Measurements from ENCODE around the gene TMED8. TPM values are rescaled to one million over a fixed set of nuclear protein-coding genes. Genes with fewer than 3 reads are reported as not detected.
A peak's percentile ranks its signal among the peaks of the same experiment; 100 is the strongest.

TMED8 gene
- total and polyA plus RNA-seq, 4 experiments from 2014 or later = 2.5 to 8.6 (median 5.9) TPM

DNA sequence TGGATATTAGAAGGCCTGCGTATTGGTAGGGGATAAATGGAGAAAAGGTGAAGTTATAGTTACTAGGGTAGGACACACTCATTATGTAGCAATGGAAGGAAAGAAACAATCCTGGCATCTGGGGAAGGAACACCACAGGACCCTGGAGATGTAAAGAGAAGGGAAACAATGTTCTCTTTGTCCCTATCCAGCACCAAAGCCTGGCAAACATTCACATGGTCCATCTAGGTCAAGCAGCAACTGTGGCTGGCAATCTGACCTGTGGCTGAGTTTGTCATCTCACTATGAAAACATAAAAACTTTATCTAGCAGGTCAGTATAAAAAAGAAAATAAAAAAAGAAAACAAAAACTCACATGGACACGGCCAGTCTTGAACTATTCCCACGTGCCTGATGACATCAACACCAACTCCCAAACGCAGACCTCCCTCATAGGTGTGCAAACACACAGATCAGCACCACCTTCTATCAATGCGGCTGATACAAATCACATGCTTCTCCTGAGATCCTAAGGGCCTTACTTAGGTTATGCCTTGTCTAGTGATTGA is 58.8 kb downstream of the TMED8 start:
- Histone ChIP-seq H3K4me1 (ENCODE audit: insufficient read depth, low read length) (peaks cover 12% of the 10 kb centered on the region), H3K9me3 (ENCODE audit: control insufficient read depth in 1 of 2, low read length in 2 of 2) (no peaks in the 10 kb centered on the region), H3K36me3 (ENCODE audit: insufficient read depth, low read length) (no peaks in the 10 kb centered on the region), H3K27me3 (ENCODE audit: insufficient read depth, low read length) (no peaks in the 10 kb centered on the region), H3K4me3 (ENCODE audit: low read length in 2 of 2) (no peak overlapping the region), H3K27ac (ENCODE audit: low read depth, low read length) (no peak overlapping the region)
- POLR2A ChIA-PET (ENCODE audit: partially characterized antibody) = no interaction called here
- Mint-ChIP-seq H3K36me3 (peaks cover 0 to 9% of the 10 kb centered on the region in 2 donors), H3K4me3 (no peak overlapping the region), H3K27me3 (no peaks in the 10 kb centered on the region), H3K27ac (no peak overlapping the region), H3K4me1 (peaks cover 8 to 27% (median 14%) of the 10 kb centered on the region in 4 donors), H3K9me3 (no peaks in the 10 kb centered on the region)
- intact Hi-C loops (cut with micrococcal nuclease) = loop anchor here (5.0 kb wide), 1 partner anchor 181 kb away; no protein-coding TSS in a partner anchor
- DNase-seq = no peak
- CTCF ChIA-PET (ENCODE audit: partially characterized antibody) = no interaction called here

DNA sequence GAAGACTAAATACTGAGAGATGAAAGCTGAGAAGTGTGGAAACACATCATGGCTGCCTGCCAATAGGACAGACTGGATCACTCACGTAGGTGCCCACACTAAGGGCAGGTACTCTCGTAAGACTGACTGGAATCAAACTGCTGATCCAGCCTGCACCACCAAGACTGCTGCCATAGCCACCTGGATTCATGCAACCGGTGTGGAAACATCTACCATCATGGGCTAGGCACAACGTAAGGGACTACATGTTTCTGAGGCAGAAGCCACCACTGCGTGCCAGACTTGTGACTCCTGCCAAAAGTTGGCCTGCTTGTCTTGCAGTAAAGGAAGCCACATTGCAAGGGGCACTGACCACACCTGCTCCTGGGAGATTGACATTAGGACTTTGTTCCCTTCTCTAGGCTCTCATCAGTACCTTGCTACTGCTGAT is 60.0 kb downstream of the TMED8 start:
- intact Hi-C loops (cut with micrococcal nuclease) = loop anchor here (1.0 to 5.0 kb wide), 5 partner anchors 16 to 445 kb away; no protein-coding TSS in a partner anchor
- no peak overlapping the region for H3K4me3 Mint-ChIP-seq
- H3K4me1 ChIP-seq (ENCODE audit: insufficient read depth, low read length) = peaks cover 6% of the 10 kb centered on the region
- peak overlapping the region in 1 of 7 donors; percentile 13 for H3K27ac Mint-ChIP-seq
- H3K27me3 ChIP-seq (ENCODE audit: insufficient read depth, low read length) = no peaks in the 10 kb centered on the region
- no peak for DNase-seq
- POLR2A ChIA-PET (ENCODE audit: partially characterized antibody) = interaction anchor here (0.6 to 1.3 kb wide), 2 partner anchors 10 to 193 kb away, joined by 3 to 4 read pairs; no protein-coding TSS in a partner anchor
- CTCF ChIA-PET (ENCODE audit: partially characterized antibody) = interaction anchor here (0.6 to 4.1 kb wide), 25 partner anchors 8 to 454 kb away, joined by 3 to 70 read pairs (median 10); partner anchors contain the start of genes CIPC, SAMD15 and TMED8
- no peak overlapping the region for H3K4me3 ChIP-seq (ENCODE audit: low read length in 2 of 2)
- no peaks in the 10 kb centered on the region for H3K9me3 ChIP-seq (ENCODE audit: control insufficient read depth in 1 of 2, low read length in 2 of 2)
- H3K9me3 Mint-ChIP-seq = no peaks in the 10 kb centered on the region
- H3K27me3 Mint-ChIP-seq = no peaks in the 10 kb centered on the region
- H3K4me1 Mint-ChIP-seq = peaks cover 4 to 17% (median 8%) of the 10 kb centered on the region in 4 donors
- H3K36me3 Mint-ChIP-seq = peaks cover 0 to 9% of the 10 kb centered on the region in 2 donors
- no peak overlapping the region for H3K27ac ChIP-seq (ENCODE audit: low read depth, low read length)
- H3K36me3 ChIP-seq (ENCODE audit: insufficient read depth, low read length) = no peaks in the 10 kb centered on the region

DNA sequence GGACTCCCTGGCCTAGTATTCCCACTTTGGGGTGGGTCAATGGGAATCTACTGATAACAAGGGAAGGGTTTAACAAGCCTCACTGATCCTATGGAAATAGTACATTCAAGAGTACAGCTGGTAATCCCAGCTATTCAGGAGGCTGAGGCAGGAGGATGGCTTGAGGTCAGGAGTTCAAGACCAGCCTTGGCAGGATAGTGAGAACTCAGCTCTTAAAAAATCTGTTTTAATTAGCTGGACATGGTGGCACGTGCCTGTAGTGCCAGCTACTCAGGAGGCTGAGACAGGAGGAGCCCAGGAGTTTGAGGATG is 60.7 kb downstream of the TMED8 start:
- H3K9me3 ChIP-seq (ENCODE audit: control insufficient read depth in 1 of 2, low read length in 2 of 2) = no peaks in the 10 kb centered on the region
- no peak for DNase-seq
- CTCF ChIA-PET (ENCODE audit: partially characterized antibody) = interaction anchor here (0.7 to 4.1 kb wide), 46 partner anchors 9 to 505 kb away, joined by 3 to 70 read pairs (median 5); partner anchors contain the start of genes CIPC, SAMD15 and TMED8
- POLR2A ChIA-PET (ENCODE audit: partially characterized antibody) = interaction anchor here (1.0 to 1.3 kb wide), 3 partner anchors 9 to 221 kb away, joined by 3 to 4 read pairs (median 3); no protein-coding TSS in a partner anchor
- Mint-ChIP-seq H3K9me3 (no peaks in the 10 kb centered on the region), H3K36me3 (peaks cover 4% of the 10 kb centered on the region in 2 donors), H3K4me3 (peak overlapping the region in 1 of 8 donors; percentile 72), H3K4me1 (peaks cover 4 to 11% (median 6%) of the 10 kb centered on the region in 4 donors), H3K27ac (peak overlapping the region in 1 of 7 donors; percentile 62), H3K27me3 (no peaks in the 10 kb centered on the region)
- H3K27me3 ChIP-seq (ENCODE audit: insufficient read depth, low read length) = no peaks in the 10 kb centered on the region
- intact Hi-C loops (cut with micrococcal nuclease) = loop anchor here (1.0 to 5.0 kb wide), 5 partner anchors 15 to 444 kb away; no protein-coding TSS in a partner anchor
- H3K4me1 ChIP-seq (ENCODE audit: insufficient read depth, low read length) = peaks cover 4% of the 10 kb centered on the region
- no peak overlapping the region for H3K27ac ChIP-seq (ENCODE audit: low read depth, low read length)
- no peaks in the 10 kb centered on the region for H3K36me3 ChIP-seq (ENCODE audit: insufficient read depth, low read length)
- H3K4me3 ChIP-seq (ENCODE audit: low read length in 2 of 2) = no peak overlapping the region

DNA sequence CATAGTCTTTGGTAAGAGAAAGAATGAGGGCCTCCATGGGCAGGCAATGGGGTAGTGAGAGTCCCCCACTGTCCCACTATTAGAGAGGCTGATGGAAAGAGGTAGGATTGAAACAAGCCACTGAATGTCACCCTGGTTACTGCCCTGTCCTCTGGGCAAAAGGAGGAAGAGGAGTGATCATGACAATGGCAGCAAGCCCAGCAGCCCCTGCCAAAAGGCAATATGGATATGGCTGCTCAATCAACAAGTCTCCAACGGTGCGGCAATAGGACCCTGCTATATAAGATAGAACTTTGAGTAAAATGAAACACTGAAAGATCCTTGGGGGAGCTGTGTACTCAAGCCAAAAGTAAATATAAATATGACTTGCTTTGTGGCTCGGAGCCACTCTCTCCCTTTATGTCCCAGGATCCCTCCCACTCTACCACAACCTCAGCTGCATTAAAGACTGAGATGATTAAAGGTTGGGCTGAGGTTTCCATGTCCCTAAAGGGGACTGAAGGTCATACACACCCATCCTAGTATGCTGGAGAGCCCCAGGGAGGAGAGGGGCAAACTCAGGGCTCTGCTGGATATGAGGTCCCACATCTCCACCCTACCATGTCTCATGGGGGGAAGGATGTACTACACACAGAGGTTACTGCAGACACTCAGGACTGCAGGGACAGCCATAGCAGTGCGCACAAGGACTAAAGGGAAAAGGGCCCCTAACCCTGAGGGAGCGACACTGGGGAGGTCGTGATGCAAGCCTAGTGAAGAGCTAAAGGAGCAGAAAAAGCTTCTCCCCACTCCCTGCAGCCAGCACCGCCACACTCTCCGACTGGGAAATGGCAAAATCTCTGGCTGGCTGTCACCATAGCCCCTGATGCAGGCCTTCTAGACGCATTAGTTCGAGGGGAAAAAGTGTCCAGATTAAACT is 62.1 kb downstream of the TMED8 start:
- peaks cover 0 to 1% (median under 1%) of the 10 kb centered on the region in 4 donors for H3K4me1 Mint-ChIP-seq
- H3K27me3 ChIP-seq (ENCODE audit: insufficient read depth, low read length) = no peaks in the 10 kb centered on the region
- intact Hi-C loops (cut with micrococcal nuclease) = loop anchor here (5.0 kb wide), 1 partner anchor 177 kb away; no protein-coding TSS in a partner anchor
- peaks cover under 1% of the 10 kb centered on the region for H3K4me1 ChIP-seq (ENCODE audit: insufficient read depth, low read length)
- H3K36me3 ChIP-seq (ENCODE audit: insufficient read depth, low read length) = no peaks in the 10 kb centered on the region
- CTCF ChIA-PET (ENCODE audit: partially characterized antibody) = interaction anchor here (0.6 to 4.1 kb wide), 21 partner anchors 9 to 504 kb away, joined by 3 to 70 read pairs (median 7); no protein-coding TSS in a partner anchor
- no peak overlapping the region for H3K27ac ChIP-seq (ENCODE audit: low read depth, low read length)
- H3K9me3 Mint-ChIP-seq = no peaks in the 10 kb centered on the region
- H3K27ac Mint-ChIP-seq = no peak overlapping the region
- H3K27me3 Mint-ChIP-seq = no peaks in the 10 kb centered on the region
- H3K36me3 Mint-ChIP-seq = peaks cover 0 to 4% of the 10 kb centered on the region in 2 donors
- H3K9me3 ChIP-seq (ENCODE audit: control insufficient read depth in 1 of 2, low read length in 2 of 2) = no peaks in the 10 kb centered on the region
- no peak overlapping the region for H3K4me3 Mint-ChIP-seq
- no peak for DNase-seq
- H3K4me3 ChIP-seq (ENCODE audit: low read length in 2 of 2) = no peak overlapping the region
- POLR2A ChIA-PET (ENCODE audit: partially characterized antibody) = no interaction called here

DNA sequence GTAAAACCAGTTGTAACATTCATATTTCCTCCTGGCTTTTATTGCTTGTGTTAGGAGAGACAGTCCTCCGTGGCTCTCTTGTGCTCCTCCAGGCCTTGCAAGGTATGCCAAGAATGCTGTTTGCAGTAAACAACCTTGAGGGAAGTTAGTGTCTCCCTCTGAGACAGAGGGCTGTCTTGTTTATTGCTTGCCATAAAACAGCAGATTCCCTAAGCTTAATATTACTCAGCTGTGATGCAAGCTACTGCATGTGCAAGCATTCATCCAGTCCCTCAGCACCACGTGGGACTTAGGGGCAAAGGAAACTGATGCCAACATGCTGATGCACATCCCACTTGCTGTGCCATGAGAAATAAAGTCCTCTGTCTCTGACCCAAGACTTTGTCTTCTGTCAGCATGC is 62.9 kb downstream of the TMED8 start:
- Histone ChIP-seq H3K4me3 (ENCODE audit: low read length in 2 of 2) (no peak overlapping the region), H3K27ac (ENCODE audit: low read depth, low read length) (no peak overlapping the region), H3K36me3 (ENCODE audit: insufficient read depth, low read length) (no peaks in the 10 kb centered on the region), H3K27me3 (ENCODE audit: insufficient read depth, low read length) (no peaks in the 10 kb centered on the region), H3K4me1 (ENCODE audit: insufficient read depth, low read length) (no peaks in the 10 kb centered on the region), H3K9me3 (ENCODE audit: control insufficient read depth in 1 of 2, low read length in 2 of 2) (no peaks in the 10 kb centered on the region)
- Mint-ChIP-seq H3K27me3 (no peaks in the 10 kb centered on the region), H3K4me3 (no peak overlapping the region), H3K27ac (no peak overlapping the region), H3K36me3 (peaks cover 0 to 4% of the 10 kb centered on the region in 2 donors), H3K9me3 (no peaks in the 10 kb centered on the region), H3K4me1 (no peaks in the 10 kb centered on the region)
- intact Hi-C loops (cut with micrococcal nuclease) = no loop called here
- no peak for DNase-seq
- POLR2A ChIA-PET (ENCODE audit: partially characterized antibody) = no interaction called here
- CTCF ChIA-PET (ENCODE audit: partially characterized antibody) = interaction anchor here (0.7 to 4.1 kb wide), 4 partner anchors 9 to 163 kb away, joined by 3 to 70 read pairs (median 30); no protein-coding TSS in a partner anchor

DNA sequence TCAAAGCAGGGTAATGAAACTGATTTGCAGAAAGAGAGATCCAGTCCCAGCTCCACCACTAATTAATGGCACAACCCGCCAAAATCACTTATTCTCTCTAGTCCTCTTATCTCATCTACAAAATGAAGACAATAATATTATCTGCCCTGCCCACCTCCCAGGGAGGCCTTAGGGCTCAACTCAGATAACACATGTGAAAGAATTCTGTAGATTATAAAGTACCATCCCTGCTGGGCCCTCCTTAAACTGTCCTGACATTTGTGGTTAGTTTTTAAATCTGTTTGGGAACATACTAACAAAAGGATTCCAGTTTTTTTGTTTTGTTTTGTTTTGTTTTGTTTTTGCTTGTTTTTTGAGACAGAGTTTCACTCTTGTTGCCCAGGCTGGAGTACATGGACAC is 63.5 kb downstream of the TMED8 start:
- Histone ChIP-seq H3K4me1 (ENCODE audit: insufficient read depth, low read length) (no peaks in the 10 kb centered on the region), H3K9me3 (ENCODE audit: control insufficient read depth in 1 of 2, low read length in 2 of 2) (no peaks in the 10 kb centered on the region), H3K36me3 (ENCODE audit: insufficient read depth, low read length) (no peaks in the 10 kb centered on the region), H3K27me3 (ENCODE audit: insufficient read depth, low read length) (no peaks in the 10 kb centered on the region), H3K4me3 (ENCODE audit: low read length in 2 of 2) (no peak overlapping the region), H3K27ac (ENCODE audit: low read depth, low read length) (no peak overlapping the region)
- Mint-ChIP-seq H3K4me3 (no peak overlapping the region), H3K27me3 (no peaks in the 10 kb centered on the region), H3K9me3 (no peaks in the 10 kb centered on the region), H3K4me1 (no peaks in the 10 kb centered on the region), H3K36me3 (peaks cover 0 to 4% of the 10 kb centered on the region in 2 donors), H3K27ac (no peak overlapping the region)
- intact Hi-C loops (cut with micrococcal nuclease) = no loop called here
- no peak for DNase-seq
- POLR2A ChIA-PET (ENCODE audit: partially characterized antibody) = no interaction called here
- CTCF ChIA-PET (ENCODE audit: partially characterized antibody) = interaction anchor here (0.6 to 1.1 kb wide), 2 partner anchors 243 to 413 kb away, joined by 3 read pairs; no protein-coding TSS in a partner anchor

DNA sequence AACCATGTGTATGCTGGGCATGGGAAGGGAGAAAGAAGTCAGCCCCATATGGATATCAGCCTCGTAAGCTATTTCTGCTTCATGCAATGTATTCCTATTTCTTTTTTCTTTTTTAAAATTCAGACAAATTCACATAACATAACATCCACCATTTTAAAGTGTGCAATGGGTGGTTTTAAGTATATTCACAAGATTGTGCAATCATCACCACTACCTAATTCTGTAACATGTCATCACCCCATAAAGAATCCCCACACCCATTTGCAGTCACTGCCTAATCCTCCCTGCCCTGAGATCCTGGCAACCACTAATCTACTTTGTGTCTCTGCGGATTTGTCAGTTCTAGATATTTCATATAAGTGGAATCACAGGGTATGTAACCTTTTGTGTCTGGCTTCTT is 65.7 kb downstream of the TMED8 start:
- no peak overlapping the region for H3K27ac Mint-ChIP-seq
- no peaks in the 10 kb centered on the region for H3K9me3 Mint-ChIP-seq
- no peaks in the 10 kb centered on the region for H3K27me3 Mint-ChIP-seq
- no peak for DNase-seq
- intact Hi-C loops (cut with micrococcal nuclease) = no loop called here
- Histone ChIP-seq H3K36me3 (ENCODE audit: insufficient read depth, low read length) (no peaks in the 10 kb centered on the region), H3K9me3 (ENCODE audit: control insufficient read depth in 1 of 2, low read length in 2 of 2) (no peaks in the 10 kb centered on the region), H3K4me3 (ENCODE audit: low read length in 2 of 2) (no peak overlapping the region), H3K27me3 (ENCODE audit: insufficient read depth, low read length) (no peaks in the 10 kb centered on the region), H3K27ac (ENCODE audit: low read depth, low read length) (no peak overlapping the region), H3K4me1 (ENCODE audit: insufficient read depth, low read length) (no peaks in the 10 kb centered on the region)
- CTCF ChIA-PET (ENCODE audit: partially characterized antibody) = no interaction called here
- peaks cover 0 to 4% of the 10 kb centered on the region in 2 donors for H3K36me3 Mint-ChIP-seq
- H3K4me1 Mint-ChIP-seq = no peaks in the 10 kb centered on the region
- POLR2A ChIA-PET (ENCODE audit: partially characterized antibody) = no interaction called here
- H3K4me3 Mint-ChIP-seq = no peak overlapping the region
